K562 (cell line): ENCODE data around the gene FSCN2. TPM values are rescaled to one million over a fixed set of nuclear protein-coding genes. Genes with fewer than 3 reads are reported as not detected.

ENCODE experiments used
- GMEB1 ChIP-seq: fragments of 250-450 bp; sonication (Bioruptor Pico); IDR thresholded peaks from 2 replicates; pipeline ENCODE4 v1.4.0; 2020; ENCODE audit warnings: mild to moderate bottlenecking
- HCFC1 ChIP-seq: IDR thresholded peaks from 2 replicates; pipeline ENCODE4 v1.6.1; 2012; ENCODE audit warnings: low read depth, low read length, improper control_type of control experiment
- HMGN3 ChIP-seq: IDR thresholded peaks from 2 replicates; pipeline ENCODE4 v1.6.1; 2011; ENCODE audit warnings: borderline replicate concordance, low read depth, mild to moderate bottlenecking, mixed read lengths, low read length; ENCODE audit not compliant: insufficient read length; ENCODE audit errors: extremely low read depth
- MECOM ChIP-seq: fragments of 250-450 bp; sonication (Bioruptor Pico); IDR thresholded peaks from 2 replicates; pipeline ENCODE4 v1.8.0; 2022; ENCODE audit warnings: inconsistent platforms
- MED1 ChIP-seq: sonication (generic); formaldehyde crosslinking; IDR thresholded peaks from 2 replicates; pipeline ENCODE4 v1.8.1; 2023; ENCODE audit warnings: missing genetic modification reagents, borderline replicate concordance
- MTA3 ChIP-seq: fragments of 450-650 bp; formaldehyde crosslinking; IDR thresholded peaks from 2 replicates; pipeline ENCODE4 v1.6.1; 2017; ENCODE audit warnings: mild to moderate bottlenecking, borderline replicate concordance
- NUFIP1 ChIP-seq: fragments of 450-650 bp; IDR thresholded peaks from 2 replicates; pipeline ENCODE4 v1.6.1; 2018; ENCODE audit not compliant: partially characterized antibody
- STAT5B ChIP-seq: fragments of 250-450 bp; sonication (Bioruptor Pico); IDR thresholded peaks from 2 replicates; pipeline ENCODE4 v1.8.0; 2021; ENCODE audit warnings: mild to moderate bottlenecking, inconsistent platforms
- ZKSCAN1 ChIP-seq: fragments of 150-350 bp; IDR thresholded peaks from 2 replicates; pipeline ENCODE4 v1.6.1; 2016; ENCODE audit warnings: low read depth, low read length
- ZNF143 ChIP-seq: sonication (generic); formaldehyde crosslinking; IDR thresholded peaks from 2 replicates; pipeline ENCODE4 v1.9.0; 2022; ENCODE audit warnings: mild to moderate bottlenecking, missing genetic modification reagents
- ZSCAN29 ChIP-seq: fragments of 450-650 bp; IDR thresholded peaks from 2 replicates; pipeline ENCODE4 v1.6.1; 2017
- polyA plus RNA-seq, 8 experiments: library from polyadenylated mRNA; depleted of rRNA in 4 of 8; stranded (reverse) in 5 of 8; unstranded in 3 of 8; fragments of >200 nt; fragmentation: Nextera tagmentation in 2 of 8; fragmentation: Illumina TruSeq in 1 of 8; extraction: Ambion mirVana in 2 of 8; extraction: Trizol in 1 of 8; gene quantifications; 2 replicates each; pipeline versions ENCODE4 v1.2.1 to v1.2.3, GENCODE V29; 2011 to 2014; ENCODE audit warnings: inconsistent platforms in 1 of 8, missing spikeins in 1 of 8
- total RNA-seq, 7 experiments: library from RNA; depleted of rRNA in 6 of 7; stranded (reverse); fragments of >200 nt in 6 of 7; fragmentation: Illumina TruSeq in 2 of 7; extraction: Trizol in 2 of 7; gene quantifications; 2 replicates each; pipeline versions ENCODE4 v1.2.1 to v1.2.3, GENCODE V29; 2011 to 2021; ENCODE audit warnings: low replicate concordance in 1 of 7
- TF ChIP-seq, protein P1 (sequence below): IDR thresholded peaks from 2 replicates; pipeline ENCODE4 v1.6.1; 2014; ENCODE audit warnings: antibody characterized with exemption

Gene FSCN2
- total and polyA plus RNA-seq, 9 of the 15 experiments (the other 6 are each of a cell fraction or from before 2014, with no cell fraction given) = 0.08 TPM; not detected in 8

DNA sequence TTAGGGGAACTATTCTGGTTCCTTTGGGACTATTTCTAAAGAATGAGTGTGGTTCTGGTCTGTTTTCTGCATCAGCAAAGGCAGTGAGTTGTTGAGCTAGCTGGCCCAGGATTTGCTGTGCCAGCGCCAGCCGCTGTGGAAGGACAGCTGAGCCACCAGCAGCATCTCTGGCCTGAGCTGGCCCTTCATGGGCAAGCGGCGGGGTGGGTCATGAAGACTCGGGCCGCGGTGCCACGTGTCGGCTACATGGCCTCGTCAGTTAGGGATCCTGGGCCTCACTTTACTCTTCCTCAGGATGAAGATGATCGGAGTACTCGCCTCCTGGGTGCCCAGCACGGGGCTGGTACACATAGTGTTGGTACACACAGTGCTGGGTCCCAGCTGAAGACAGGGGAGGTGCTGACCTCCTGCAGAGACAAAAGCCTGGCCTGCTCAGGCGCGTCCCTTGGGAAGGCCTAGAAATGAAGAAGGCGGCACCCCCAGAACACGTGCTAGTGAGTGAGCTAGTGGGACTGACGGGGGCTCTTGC lies 41.9 kb downstream of the FSCN2 start (continued):
- no peak for TF ChIP-seq GMEB1
- TF ChIP-seq STAT5B (CRISPR knock-in tag) = no peak
- TF ChIP-seq NUFIP1 = no peak
- TF ChIP-seq ZSCAN29 = no peak
- no peak for TF ChIP-seq ZNF143 (CRISPR knock-in tag)
- TF ChIP-seq, protein P1, sequence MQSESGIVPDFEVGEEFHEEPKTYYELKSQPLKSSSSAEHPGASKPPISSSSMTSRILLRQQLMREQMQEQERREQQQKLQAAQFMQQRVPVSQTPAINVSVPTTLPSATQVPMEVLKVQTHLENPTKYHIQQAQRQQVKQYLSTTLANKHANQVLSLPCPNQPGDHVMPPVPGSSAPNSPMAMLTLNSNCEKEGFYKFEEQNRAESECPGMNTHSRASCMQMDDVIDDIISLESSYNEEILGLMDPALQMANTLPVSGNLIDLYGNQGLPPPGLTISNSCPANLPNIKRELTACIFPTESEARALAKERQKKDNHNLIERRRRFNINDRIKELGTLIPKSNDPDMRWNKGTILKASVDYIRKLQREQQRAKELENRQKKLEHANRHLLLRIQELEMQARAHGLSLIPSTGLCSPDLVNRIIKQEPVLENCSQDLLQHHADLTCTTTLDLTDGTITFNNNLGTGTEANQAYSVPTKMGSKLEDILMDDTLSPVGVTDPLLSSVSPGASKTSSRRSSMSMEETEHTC = no peak
- TF ChIP-seq MED1 (CRISPR knock-in tag) = no peak
- TF ChIP-seq HMGN3 = no peak
- TF ChIP-seq MTA3 = no peak
- TF ChIP-seq MECOM (CRISPR knock-in tag) = no peak
- TF ChIP-seq ZKSCAN1 = no peak
- no peak for TF ChIP-seq HCFC1
